ENCODE measurements around the gene INTS15. TPM values are rescaled to one million over a fixed set of nuclear protein-coding genes. Genes with fewer than 3 reads are reported as not detected.

The INTS15 gene
- total and polyA plus RNA-seq, 8 donors = 9.3 to 203 (median 24.2) TPM

DNA sequence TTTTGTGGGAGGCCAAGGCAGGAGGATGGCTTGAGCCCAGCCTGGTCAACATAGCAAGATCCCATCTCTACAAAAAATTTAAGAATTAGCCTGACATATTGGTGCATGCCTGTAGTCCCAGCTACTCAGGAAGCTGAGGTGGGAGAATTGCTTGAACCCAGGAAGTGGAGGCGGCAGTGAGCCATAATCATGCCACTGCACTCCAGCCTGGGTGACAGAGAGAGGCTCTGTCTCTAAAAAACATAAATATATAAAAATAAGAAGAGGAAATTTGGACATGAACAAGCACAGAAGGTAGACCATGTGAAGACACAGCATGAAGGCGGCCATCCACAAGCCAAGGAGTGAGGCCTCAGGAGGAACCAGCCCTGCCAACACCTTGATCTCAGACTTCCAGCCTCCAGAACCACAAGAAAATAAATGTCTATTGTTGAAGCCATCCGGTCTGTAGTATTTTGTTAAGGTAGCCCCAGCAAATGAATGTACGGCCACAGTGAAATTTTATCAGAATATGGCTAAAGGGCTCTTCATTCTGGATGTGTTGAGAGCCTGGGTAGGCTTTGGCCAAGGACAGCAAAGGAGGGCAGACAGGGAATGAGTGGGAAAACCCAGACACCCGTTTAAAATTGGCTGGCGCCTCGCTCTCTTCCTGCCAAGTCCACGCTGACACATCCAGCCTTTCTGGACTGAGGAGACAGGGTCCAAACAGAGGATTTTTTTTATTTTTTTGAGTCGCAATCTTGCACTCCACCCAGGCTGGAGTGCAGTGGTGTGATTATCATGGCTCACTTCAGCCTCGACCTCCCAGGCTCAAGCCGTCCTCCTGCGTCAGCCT is 25.7 kb upstream of the INTS15 start:
- no peak for DNase-seq
- no peaks in the 10 kb centered on the region for H3K9me3 ChIP-seq
- H3K4me3 ChIP-seq = no peak overlapping the region
- no peak overlapping the region for H3K27ac ChIP-seq
- no peaks in the 10 kb centered on the region for H3K36me3 ChIP-seq
- 76 to 87% (median 83%) methylated on average over 12 of the region's 12 CpGs for WGBS, 5 donors
- peaks cover 0 to 14% (median 9%) of the 10 kb centered on the region in 3 donors for H3K27me3 ChIP-seq
- TF ChIP-seq, protein P1, sequence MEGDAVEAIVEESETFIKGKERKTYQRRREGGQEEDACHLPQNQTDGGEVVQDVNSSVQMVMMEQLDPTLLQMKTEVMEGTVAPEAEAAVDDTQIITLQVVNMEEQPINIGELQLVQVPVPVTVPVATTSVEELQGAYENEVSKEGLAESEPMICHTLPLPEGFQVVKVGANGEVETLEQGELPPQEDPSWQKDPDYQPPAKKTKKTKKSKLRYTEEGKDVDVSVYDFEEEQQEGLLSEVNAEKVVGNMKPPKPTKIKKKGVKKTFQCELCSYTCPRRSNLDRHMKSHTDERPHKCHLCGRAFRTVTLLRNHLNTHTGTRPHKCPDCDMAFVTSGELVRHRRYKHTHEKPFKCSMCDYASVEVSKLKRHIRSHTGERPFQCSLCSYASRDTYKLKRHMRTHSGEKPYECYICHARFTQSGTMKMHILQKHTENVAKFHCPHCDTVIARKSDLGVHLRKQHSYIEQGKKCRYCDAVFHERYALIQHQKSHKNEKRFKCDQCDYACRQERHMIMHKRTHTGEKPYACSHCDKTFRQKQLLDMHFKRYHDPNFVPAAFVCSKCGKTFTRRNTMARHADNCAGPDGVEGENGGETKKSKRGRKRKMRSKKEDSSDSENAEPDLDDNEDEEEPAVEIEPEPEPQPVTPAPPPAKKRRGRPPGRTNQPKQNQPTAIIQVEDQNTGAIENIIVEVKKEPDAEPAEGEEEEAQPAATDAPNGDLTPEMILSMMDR (IDR thresholded peaks at IDR 0.05) = no peak
- TF ChIP-seq POLR2AphosphoS5 (IDR thresholded peaks at IDR 0.05) (no peak), POLR2A (IDR thresholded peaks at IDR 0.05) (no peak), EP300 (IDR thresholded peaks at IDR 0.05) (no peak)
- intact Hi-C loops (cut with DNase I; ENCODE audit: low total_unique reads) = no loop called here
- H3K4me1 ChIP-seq = no peaks in the 10 kb centered on the region

DNA sequence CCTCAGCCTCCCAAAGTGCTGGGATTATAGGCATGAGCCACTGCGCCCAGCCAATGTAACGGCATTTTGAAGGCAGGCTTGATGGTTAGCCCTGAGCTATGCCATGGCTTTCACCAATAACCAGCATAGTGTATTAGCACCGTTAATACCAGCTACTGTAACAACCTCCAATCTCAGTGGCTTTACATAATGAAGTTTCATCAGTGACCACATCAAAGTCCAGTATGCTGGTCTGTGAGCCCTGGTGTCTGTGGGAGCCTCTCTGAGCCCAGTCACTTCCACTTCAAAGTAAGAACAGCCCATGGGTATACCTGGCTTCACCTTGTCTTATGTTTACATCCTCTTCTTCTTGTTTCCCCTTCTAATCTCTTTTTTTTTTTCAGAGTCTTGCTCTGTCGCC is 24.2 kb upstream of the INTS15 start:
- no peaks in the 10 kb centered on the region for H3K9me3 ChIP-seq
- TF ChIP-seq, protein P1 (IDR thresholded peaks at IDR 0.05) = no peak
- TF ChIP-seq POLR2AphosphoS5 (IDR thresholded peaks at IDR 0.05) = no peak
- TF ChIP-seq POLR2A (IDR thresholded peaks at IDR 0.05) = no peak
- TF ChIP-seq EP300 (IDR thresholded peaks at IDR 0.05) = no peak
- intact Hi-C loops (cut with DNase I; ENCODE audit: low total_unique reads) = no loop called here
- no peaks in the 10 kb centered on the region for H3K36me3 ChIP-seq
- WGBS, 5 donors = 65 to 81% (median 76%) methylated on average over 2 to 4 of the region's 4 CpGs
- no peaks in the 10 kb centered on the region for H3K4me1 ChIP-seq
- no peak overlapping the region for H3K27ac ChIP-seq
- DNase-seq = no peak
- H3K27me3 ChIP-seq = peaks cover 0 to 6% (median 4%) of the 10 kb centered on the region in 3 donors
- no peak overlapping the region for H3K4me3 ChIP-seq

DNA sequence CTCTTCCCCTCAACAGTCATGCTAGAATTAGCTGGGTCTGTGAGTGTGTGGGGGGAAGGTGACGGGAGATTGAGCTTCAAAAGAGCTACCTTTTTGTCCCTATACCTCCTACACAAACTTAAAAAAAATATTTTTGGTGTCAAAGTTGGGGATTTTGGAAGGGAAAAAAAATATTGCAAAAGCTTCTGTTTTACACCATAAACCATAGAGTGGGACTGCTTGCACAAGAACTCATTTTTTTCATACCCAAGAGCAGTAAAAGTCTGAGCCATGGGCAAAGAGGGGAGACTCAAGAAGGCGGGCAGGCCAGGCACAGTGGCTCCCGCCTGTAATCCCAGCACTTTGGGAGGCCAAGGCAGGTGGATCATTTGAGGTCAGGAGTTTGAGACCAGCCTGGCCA is 21.9 kb upstream of the INTS15 start:
- H3K27me3 ChIP-seq = peaks cover 0 to 8% (median 6%) of the 10 kb centered on the region in 3 donors
- H3K4me1 ChIP-seq = no peaks in the 10 kb centered on the region
- DNase-seq = no peak
- H3K9me3 ChIP-seq = no peaks in the 10 kb centered on the region
- H3K36me3 ChIP-seq = no peaks in the 10 kb centered on the region
- intact Hi-C loops (cut with DNase I; ENCODE audit: low total_unique reads) = no loop called here
- H3K27ac ChIP-seq = no peak overlapping the region
- 83 to 90% (median 85%) methylated on average over 3 of the region's 3 CpGs for WGBS, 5 donors
- H3K4me3 ChIP-seq = no peak overlapping the region
- no peak for TF ChIP-seq POLR2AphosphoS5 (IDR thresholded peaks at IDR 0.05)
- TF ChIP-seq EP300 (IDR thresholded peaks at IDR 0.05) = no peak
- TF ChIP-seq, protein P1 (IDR thresholded peaks at IDR 0.05) = no peak
- no peak for TF ChIP-seq POLR2A (IDR thresholded peaks at IDR 0.05)

GRCh38 chr7:6571160-6571779 is 18.6 kb upstream of the INTS15 start:
- no peaks in the 10 kb centered on the region for H3K36me3 ChIP-seq
- H3K4me1 ChIP-seq = peaks cover 0 to 2% (median 1%) of the 10 kb centered on the region in 4 donors
- peaks cover 0 to 8% (median 6%) of the 10 kb centered on the region in 3 donors for H3K27me3 ChIP-seq
- no peak overlapping the region for H3K4me3 ChIP-seq
- H3K9me3 ChIP-seq = no peaks in the 10 kb centered on the region
- H3K27ac ChIP-seq = no peak overlapping the region
- DNase-seq = no peak
- TF ChIP-seq POLR2A (IDR thresholded peaks at IDR 0.05) (no peak), POLR2AphosphoS5 (IDR thresholded peaks at IDR 0.05) (no peak), EP300 (IDR thresholded peaks at IDR 0.05) (no peak)
- TF ChIP-seq, protein P1 (IDR thresholded peaks at IDR 0.05) = no peak
- intact Hi-C loops (cut with DNase I; ENCODE audit: low total_unique reads) = no loop called here
- 51 to 69% (median 58%) methylated on average over 7 of the region's 7 CpGs for WGBS, 5 donors
